IMR-90 (cell line): ENCODE measurements around the gene SRD5A1. TPM values are rescaled to one million over a fixed set of nuclear protein-coding genes. Genes with fewer than 3 reads are reported as not detected.

Experiments
- ATAC-seq: fragments of 200-7000 bp; cut with Tn5 transposase; 2 replicates; pipeline ENCODE4 v1.9.1; 2020; ENCODE audit warnings: low read depth, mild to moderate bottlenecking, moderate library complexity
- BruUV-seq: library from RNA; stranded (reverse); fragments of 400-500 nt; replicated peaks from 2 replicates; lab custom pipeline; 2021; lab: Mats Ljungman, UMichigan
- CTCF ChIA-PET: fragments of 300-600 bp; formaldehyde crosslinking; extraction: SDS; loops from one replicate; lab custom pipeline; 2021; ENCODE audit warnings: antibody characterized with exemption; lab: Yijun Ruan, JAX
- POLR2A ChIA-PET: fragments of 300-600 bp; sonication (Branson Sonifier 250); formaldehyde crosslinking; loops from one replicate; lab custom pipeline; 2022; ENCODE audit warnings: antibody characterized with exemption; ENCODE audit not compliant: unreplicated experiment; lab: Charles Lee
- DNase-seq: peaks from one replicate; pipeline ENCODE4 v3.0.0; 2013
- H2AFZ ChIP-seq: replicated peaks from 2 replicates; pipeline ENCODE3; 2013; ENCODE audit warnings: low read length, mild to moderate bottlenecking; ENCODE audit not compliant: poor library complexity
- H2AK5ac ChIP-seq: 2 replicates; pipeline ENCODE4 v1.6.1; 2013; ENCODE audit warnings: low read depth, low read length, inconsistent platforms
- H2AK9ac ChIP-seq: replicated peaks from 2 replicates; pipeline ENCODE3; 2013; ENCODE audit warnings: mild to moderate bottlenecking, low read depth, low read length, moderate library complexity; ENCODE audit not compliant: poor library complexity
- H2BK120ac ChIP-seq: 2 replicates; pipeline ENCODE4 v1.6.1; 2013; ENCODE audit warnings: low read depth, low read length, inconsistent platforms
- H2BK15ac ChIP-seq: 3 replicates; pipeline ENCODE4 v1.6.1; 2013; ENCODE audit warnings: low read depth, low read length, inconsistent platforms
- H2BK20ac ChIP-seq: 2 replicates; pipeline ENCODE4 v1.6.1; 2013; ENCODE audit warnings: low read depth, mild to moderate bottlenecking, inconsistent platforms, low read length, moderate library complexity
- H2BK5ac ChIP-seq: 2 replicates; pipeline ENCODE4 v1.6.1; 2013; ENCODE audit warnings: mild to moderate bottlenecking, low read depth, low read length, inconsistent platforms; ENCODE audit not compliant: poor library complexity, severe bottlenecking
- H3K14ac ChIP-seq: replicated peaks from 2 replicates; pipeline ENCODE4 v1.6.1; 2013; ENCODE audit warnings: low read depth, low read length, inconsistent platforms
- H3K18ac ChIP-seq: 2 replicates; pipeline ENCODE4 v1.6.1; 2013; ENCODE audit warnings: low read depth, low read length, control low read depth
- H3K23ac ChIP-seq: 2 replicates; pipeline ENCODE4 v1.6.1; 2013; ENCODE audit warnings: low read depth, low read length, inconsistent platforms
- H3K27ac ChIP-seq: 2 replicates; pipeline ENCODE4 v1.5.1; 2013; ENCODE audit warnings: mild to moderate bottlenecking, control low read depth, low read length; ENCODE audit not compliant: insufficient read depth
- H3K27me3 ChIP-seq: 2 replicates; pipeline ENCODE4 v1.6.1; 2013; ENCODE audit warnings: low read length; ENCODE audit not compliant: control insufficient read depth, insufficient read depth
- H3K36me3 ChIP-seq: 2 replicates; pipeline ENCODE4 v1.6.1; 2013; ENCODE audit warnings: low read length, mixed read lengths; ENCODE audit not compliant: control insufficient read depth, insufficient read depth
- H3K4ac ChIP-seq: 2 replicates; pipeline ENCODE4 v1.6.1; 2013; ENCODE audit warnings: low read depth, low read length, inconsistent platforms
- H3K4me1 ChIP-seq: 2 replicates; pipeline ENCODE4 v1.6.1; 2013; ENCODE audit warnings: low read length, mixed read lengths; ENCODE audit not compliant: control insufficient read depth, insufficient read depth
- H3K4me2 ChIP-seq: 2 replicates; pipeline ENCODE4 v1.6.1; 2013; ENCODE audit warnings: low read depth, mild to moderate bottlenecking, control low read depth, low read length, moderate library complexity
- H3K4me3 ChIP-seq: 2 replicates; pipeline ENCODE4 v1.5.1; 2013; ENCODE audit warnings: low read depth, mild to moderate bottlenecking, control low read depth, low read length, moderate library complexity; ENCODE audit not compliant: insufficient read depth
- H3K56ac ChIP-seq: 2 replicates; pipeline ENCODE4 v1.6.1; 2013; ENCODE audit warnings: low read length, inconsistent platforms; ENCODE audit not compliant: insufficient read depth; ENCODE audit errors: extremely low read depth
- H3K79me1 ChIP-seq, 2 experiments: 2 replicates each; pipeline ENCODE4 v1.6.1; 2013; ENCODE audit warnings: low read length in 2 of 2, inconsistent platforms in 1 of 2, low read depth in 1 of 2
- H3K9ac ChIP-seq: 2 replicates; pipeline ENCODE4 v1.6.1; 2013; ENCODE audit warnings: low read depth, low read length, control low read depth
- H3K9me1 ChIP-seq: 2 replicates; pipeline ENCODE4 v1.6.1; 2013; ENCODE audit warnings: low read length, inconsistent platforms; ENCODE audit not compliant: insufficient read depth
- H3K9me3 ChIP-seq: 2 replicates; pipeline ENCODE4 v1.6.1; 2013; ENCODE audit warnings: low read length; ENCODE audit not compliant: control insufficient read depth, insufficient read depth
- H4K20me1 ChIP-seq: 2 replicates; pipeline ENCODE4 v1.6.1; 2013; ENCODE audit warnings: low read length, inconsistent platforms; ENCODE audit not compliant: insufficient read depth
- H4K5ac ChIP-seq: 2 replicates; pipeline ENCODE4 v1.6.1; 2013; ENCODE audit warnings: mild to moderate bottlenecking, low read depth, low read length, control low read depth
- H4K8ac ChIP-seq, 2 experiments: 2 replicates each; pipeline ENCODE4 v1.6.1; 2013; ENCODE audit warnings: low read depth in 2 of 2, low read length in 2 of 2, control low read depth in 1 of 2, inconsistent platforms in 1 of 2
- H4K91ac ChIP-seq: 2 replicates; pipeline ENCODE4 v1.6.1; 2013; ENCODE audit warnings: low read depth, low read length, inconsistent platforms; ENCODE audit not compliant: insufficient read depth
- MAFK ChIP-seq: IDR thresholded peaks from 2 replicates; pipeline ENCODE4 v1.6.1; 2012; ENCODE audit warnings: low read depth, low read length, improper control_type of control experiment
- POLR2A ChIP-seq: IDR thresholded peaks from 2 replicates; pipeline ENCODE4 v1.6.1; 2012; ENCODE audit warnings: mild to moderate bottlenecking, low read depth, low read length
- RAD21 ChIP-seq: IDR thresholded peaks from 2 replicates; pipeline ENCODE4 v1.6.1; 2012; ENCODE audit warnings: low read length, improper control_type of control experiment
- RCOR1 ChIP-seq: IDR thresholded peaks from 2 replicates; pipeline ENCODE4 v1.6.1; 2012; ENCODE audit warnings: mild to moderate bottlenecking, low read length, improper control_type of control experiment; ENCODE audit not compliant: insufficient replicate concordance
- RFX5 ChIP-seq: IDR thresholded peaks from 2 replicates; pipeline ENCODE4 v1.8.0; 2012; ENCODE audit warnings: low read depth, mild to moderate bottlenecking, low read length, moderate library complexity
- WGBS, 2 experiments: methylation state at CpG; one replicate each; pipeline versions ENCODE4 v1.1.5 to v1.1.7; 2013; ENCODE audit warnings: missing lambda C conversion rate in 2 of 2; ENCODE audit not compliant: insufficient read length in 1 of 2; ENCODE audit errors: extremely low coverage in 2 of 2; 5-methylcytosine and 5-hydroxymethylcytosine counted together
- dilution Hi-C: fragments of 300-500 bp; cut with HindIII; formaldehyde crosslinking; loops from one replicate; pipeline ENCODE4 v1.14.3; 2018; ENCODE audit warnings: low sequenced_read_pairs; ENCODE audit not compliant: unreplicated experiment
- in situ Hi-C: fragments of 300-500 bp; cut with MboI; formaldehyde crosslinking; loops from 3 replicates; pipeline ENCODE4 v1.14.3; 2019; ENCODE audit warnings: low sequenced_read_pairs, inconsistent platforms, mixed read lengths
- intact Hi-C: fragments of 100-400 bp; cut with micrococcal nuclease; formaldehyde crosslinking; loops from 2 replicates; pipeline ENCODE4 v1.10.0; 2022
- polyA plus RNA-seq, 3 experiments: library from polyadenylated mRNA; depleted of rRNA; stranded (reverse); fragments of >200 nt; gene quantifications; 2 replicates each; pipeline ENCODE4 v1.2.3, GENCODE V29; 2012; ENCODE audit warnings: low replicate concordance in 1 of 3
- total RNA-seq: library from RNA; depleted of rRNA; stranded (reverse); fragments of >200 nt; gene quantifications from 2 replicates; pipeline ENCODE4 v1.2.3, GENCODE V29; 2012

The SRD5A1 gene
- total and polyA plus RNA-seq, 2 of the 4 experiments (the other 2 are of a cell fraction) = 6.3 to 18.2 TPM

DNA sequence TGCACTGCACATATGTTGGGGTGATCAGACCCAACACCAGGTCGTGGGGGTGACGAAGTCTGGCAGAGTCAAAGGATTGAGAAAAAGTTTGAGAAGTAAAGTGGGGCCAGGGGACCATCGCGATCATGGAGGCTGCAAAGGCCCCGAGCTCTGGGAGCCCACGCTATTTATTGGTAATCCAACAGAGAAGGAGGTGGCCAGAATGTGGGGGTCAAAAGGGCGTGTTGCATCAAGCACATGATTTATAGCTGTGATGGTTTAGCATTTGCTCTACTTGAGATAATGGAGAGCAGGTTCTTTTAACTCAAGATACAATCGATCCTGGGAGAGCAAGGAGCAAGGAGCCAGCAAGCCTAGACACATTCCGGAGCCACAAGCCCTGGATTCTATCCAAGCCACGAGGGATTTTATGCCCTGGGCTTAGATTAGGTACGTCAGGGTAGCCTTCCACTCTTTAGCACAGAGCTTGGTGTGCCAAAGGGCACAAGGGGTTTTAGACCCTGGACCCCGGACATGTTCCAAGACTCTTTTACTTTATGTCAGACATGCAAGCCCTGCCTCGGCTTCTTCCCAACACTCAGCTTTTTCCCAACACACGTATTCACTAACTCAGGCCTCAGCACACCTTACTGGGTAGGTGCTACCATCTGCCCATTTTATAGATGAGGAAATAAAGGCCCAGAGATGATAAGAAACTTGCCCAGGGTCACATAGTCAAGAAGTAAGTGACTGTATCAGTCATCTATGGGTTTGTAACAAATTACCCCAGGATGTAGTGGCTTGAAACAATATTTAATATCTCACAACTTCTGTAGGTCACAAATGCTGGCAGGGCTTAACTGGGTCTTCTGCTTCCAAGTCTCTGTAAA lies 39.9 kb upstream of the SRD5A1 start (continued):
- TF ChIP-seq RFX5 = no peak

DNA sequence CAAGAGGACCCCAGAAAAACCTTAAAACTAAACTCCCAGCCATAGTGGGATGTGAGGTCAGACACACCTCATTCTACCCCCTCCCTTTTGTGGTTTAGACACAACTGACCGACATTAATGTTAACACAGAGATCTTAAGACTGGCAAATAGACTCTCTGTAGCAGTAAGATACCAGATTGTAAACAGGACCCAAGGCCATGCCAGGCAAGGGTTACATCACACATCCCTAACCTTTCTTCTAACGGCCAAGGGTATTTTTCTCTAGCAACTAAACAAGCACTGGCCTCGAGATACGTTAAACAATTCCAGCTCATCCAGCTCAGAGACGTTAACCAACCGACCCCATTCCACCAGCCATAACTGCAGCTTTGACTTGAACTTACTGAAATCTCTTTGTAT lies 39.2 kb upstream of the SRD5A1 start:
- 80% methylated on average over 3 of the region's 6 CpGs; no CpG with 5 or more reads in 1 of the 2 experiments for WGBS, 2 experiments
- intact Hi-C loops = no loop called here
- Histone ChIP-seq H2BK15ac (no peak overlapping the region), H3K56ac (no peak overlapping the region), H2BK120ac (no peak overlapping the region), H2AFZ (no peak overlapping the region), H3K79me1 (peaks cover 2 to 4% of the 10 kb centered on the region in 2 experiments; a peak in 2 of 4 replicates), H3K27ac (no peak overlapping the region), H3K9me1 (no peaks in the 10 kb centered on the region; the same call in 1 of the 2 replicates), H4K91ac (no peak overlapping the region), H2AK5ac (no peak overlapping the region), H3K9ac (no peak overlapping the region), H3K4me2 (no peak overlapping the region), H3K27me3 (no peaks in the 10 kb centered on the region), H3K23ac (no peak overlapping the region), H2BK20ac (no peak overlapping the region), H2AK9ac (no peak overlapping the region), H3K18ac (no peak overlapping the region), H2BK5ac (no peak overlapping the region), H4K20me1 (no peaks in the 10 kb centered on the region; the same call in none of the 2 replicates), H3K14ac (no peak overlapping the region), H3K4me1 (no peaks in the 10 kb centered on the region; the same call in 1 of the 2 replicates), H3K9me3 (no peaks in the 10 kb centered on the region), H4K8ac (no peak overlapping the region), H3K4me3 (no peak overlapping the region), H4K5ac (no peak overlapping the region), H3K4ac (no peak overlapping the region), H3K36me3 (peaks cover 15% of the 10 kb centered on the region)
- DNase-seq (no peak), ATAC-seq (no peak)
- TF ChIP-seq RCOR1 = no peak
- no peak for TF ChIP-seq POLR2A
- TF ChIP-seq RAD21 = no peak
- no peak for TF ChIP-seq MAFK
- ChIA-PET CTCF (no interaction called here), POLR2A (no interaction called here)
- in situ Hi-C loops = loop anchor here (10.0 kb wide), 1 partner anchor 219 kb away; the partner anchor contains the start of gene MED10
- dilution Hi-C loops = no loop called here
- no TSS peak for BruUV-seq
